A549 (cell line): ENCODE results near the gene EVC2. TPM values are rescaled to one million over a fixed set of nuclear protein-coding genes. Genes with fewer than 3 reads are reported as not detected.

ENCODE experiments used
- ATAC-seq, 2 experiments: fragments of 200-7000 bp in 1 of 2; fragments of >200 bp in 1 of 2; cut with Nextera tagmentation in 1 of 2; cut with Tn5 transposase in 1 of 2; 3 replicates each; pipeline versions ENCODE4 v1.8.0 to v1.9.1; 2018 to 2020; ENCODE audit warnings: mild to moderate bottlenecking in 1 of 2, moderate library complexity in 1 of 2
- CTCF ChIA-PET: fragments of 300-600 bp; sonication (Branson Sonifier 250); formaldehyde crosslinking; extraction: SDS; loops from one replicate; lab custom pipeline; 2021; ENCODE audit warnings: antibody characterized with exemption, inconsistent platforms; lab: Yijun Ruan, JAX
- POLR2A ChIA-PET: fragments of 350-600 bp; formaldehyde crosslinking; extraction: SDS; loops from one replicate; lab custom pipeline; 2021; ENCODE audit warnings: antibody characterized with exemption, inconsistent platforms; lab: Yijun Ruan, JAX
- DNase-seq, 2 experiments: peaks; one replicate each; pipeline versions ENCODE4 v3.0.0 to v3.0.0-alpha.2; 2011 to 2016; ENCODE audit warnings: low read depth in 1 of 2, low spot score in 1 of 2
- FAIRE-seq: peaks from 2 replicates; lab custom pipeline; 2011; peaks lifted over from hg19 to GRCh38; lab: Jason Lieb, UNC
- H3K27ac ChIP-seq, 2 experiments: fragments of >200 bp; sonication (Bioruptor Twin); formaldehyde crosslinking; 3 replicates each; pipeline ENCODE4 v1.5.1; 2016 to 2017
- H3K4me1 ChIP-seq: fragments of >200 bp; sonication (Bioruptor Twin); formaldehyde crosslinking; 3 replicates; pipeline ENCODE4 v1.6.1; 2016
- H3K4me2 ChIP-seq: fragments of >200 bp; sonication (Bioruptor Twin); formaldehyde crosslinking; 3 replicates; pipeline ENCODE4 v1.6.1; 2016
- H3K4me3 ChIP-seq: fragments of >200 bp; sonication (Bioruptor Twin); formaldehyde crosslinking; 3 replicates; pipeline ENCODE4 v1.5.1; 2016
- H3K9me3 ChIP-seq: fragments of >200 bp; sonication (Bioruptor Twin); formaldehyde crosslinking; 3 replicates; pipeline ENCODE4 v1.6.1; 2016
- ATOH8 ChIP-seq: fragments of 250-450 bp; sonication (Bioruptor Pico); IDR thresholded peaks from 2 replicates; pipeline ENCODE4 v1.5.0; 2020; ENCODE audit warnings: low read depth, mild to moderate bottlenecking, moderate library complexity
- BHLHE40 ChIP-seq: IDR thresholded peaks from 2 replicates; pipeline ENCODE4 v1.6.1; 2012; ENCODE audit warnings: low read depth, low read length, inconsistent platforms
- CHD2 ChIP-seq: fragments of 150-350 bp; IDR thresholded peaks from 2 replicates; pipeline ENCODE4 v1.6.1; 2014; ENCODE audit warnings: low read length; ENCODE audit not compliant: partially characterized antibody
- CHD4 ChIP-seq: fragments of 200-600 bp; sonication (generic); IDR thresholded peaks from 2 replicates; pipeline ENCODE4 v1.6.1; 2016; ENCODE audit warnings: antibody characterized with exemption, mild to moderate bottlenecking, borderline replicate concordance
- CTCF ChIP-seq: fragments of >200 bp; sonication (Bioruptor Twin); formaldehyde crosslinking; IDR thresholded peaks from 3 replicates; pipeline ENCODE4 v1.5.1; 2016
- E2F6 ChIP-seq: IDR thresholded peaks from 2 replicates; pipeline ENCODE4 v1.6.1; 2012; ENCODE audit warnings: low read depth, borderline replicate concordance
- EHMT2 ChIP-seq: fragments of 200-600 bp; sonication (generic); IDR thresholded peaks from 2 replicates; pipeline ENCODE4 v1.6.1; 2016; ENCODE audit warnings: antibody characterized with exemption, low read depth, mild to moderate bottlenecking, moderate library complexity
- ESRRA ChIP-seq: fragments of 150-350 bp; IDR thresholded peaks from 2 replicates; pipeline ENCODE4 v1.6.1; 2014; ENCODE audit warnings: mild to moderate bottlenecking, low read length, borderline replicate concordance
- FOSB ChIP-seq: fragments of 250-450 bp; sonication (Bioruptor Pico); IDR thresholded peaks from 2 replicates; pipeline ENCODE4 v1.5.0; 2020; ENCODE audit warnings: mild to moderate bottlenecking, moderate library complexity
- HDAC2 ChIP-seq: fragments of 200-600 bp; sonication (generic); IDR thresholded peaks from 2 replicates; pipeline ENCODE4 v1.6.1; 2016
- HMGXB4 ChIP-seq: fragments of 250-450 bp; sonication (Bioruptor Pico); IDR thresholded peaks from 2 replicates; pipeline ENCODE4 v1.5.0; 2021; ENCODE audit warnings: mild to moderate bottlenecking, moderate library complexity, borderline replicate concordance
- HOXA7 ChIP-seq: fragments of 250-450 bp; sonication (Bioruptor Pico); IDR thresholded peaks from 2 replicates; pipeline ENCODE4 v1.5.0; 2020; ENCODE audit warnings: mild to moderate bottlenecking, moderate library complexity
- HOXB5 ChIP-seq: fragments of 250-450 bp; sonication (Bioruptor Pico); IDR thresholded peaks from 2 replicates; pipeline ENCODE4 v1.5.0; 2020; ENCODE audit warnings: mild to moderate bottlenecking, moderate library complexity
- JUN ChIP-seq, 2 experiments: fragments of >200 bp; sonication (Bioruptor Twin); formaldehyde crosslinking; IDR thresholded peaks; 2 replicates in 1 of 2; 3 replicates in 1 of 2; pipeline ENCODE4 v1.6.1; 2016 to 2017
- MAFK ChIP-seq: fragments of 450-650 bp; IDR thresholded peaks from 2 replicates; pipeline ENCODE4 v1.6.1; 2014; ENCODE audit not compliant: partially characterized antibody
- MAZ ChIP-seq: fragments of 150-350 bp; IDR thresholded peaks from 2 replicates; pipeline ENCODE4 v1.6.1; 2014; ENCODE audit warnings: antibody characterized with exemption, low read depth, low read length, borderline replicate concordance
- MYC ChIP-seq: IDR thresholded peaks from 2 replicates; pipeline ENCODE4 v1.6.1; 2012; ENCODE audit warnings: mild to moderate bottlenecking, inconsistent platforms, low read length, improper control_type of control experiment, borderline replicate concordance
- PBX3 ChIP-seq: IDR thresholded peaks from 2 replicates; pipeline ENCODE4 v1.6.1; 2012
- POLR2A ChIP-seq: IDR thresholded peaks from 2 replicates; pipeline ENCODE4 v1.6.1; 2012; ENCODE audit warnings: mild to moderate bottlenecking, low read length
- RAD21 ChIP-seq, 2 experiments: fragments of >200 bp in 1 of 2; sonication (Bioruptor Twin) in 1 of 2; formaldehyde crosslinking in 1 of 2; IDR thresholded peaks in 1 of 2; conservative IDR thresholded peaks in 1 of 2; 2 replicates in 1 of 2; 3 replicates in 1 of 2; pipeline ENCODE4 v1.6.1; 2012 to 2018; ENCODE audit warnings: inconsistent platforms in 1 of 2
- RARB ChIP-seq: fragments of 250-450 bp; sonication (Bioruptor Pico); IDR thresholded peaks from 2 replicates; pipeline ENCODE4 v1.8.0; 2021; ENCODE audit warnings: mild to moderate bottlenecking, moderate library complexity
- RNF2 ChIP-seq: fragments of 200-600 bp; sonication (generic); IDR thresholded peaks from 2 replicates; pipeline ENCODE4 v1.6.1; 2016; ENCODE audit warnings: low read depth, mild to moderate bottlenecking, antibody characterized with exemption, moderate library complexity, borderline replicate concordance
- SMC3 ChIP-seq: fragments of >200 bp; sonication (Bioruptor Twin); formaldehyde crosslinking; IDR thresholded peaks from 3 replicates; pipeline ENCODE4 v1.6.1; 2018; ENCODE audit warnings: inconsistent platforms
- TFCP2L1 ChIP-seq: fragments of 250-450 bp; sonication (Bioruptor Pico); IDR thresholded peaks from 2 replicates; pipeline ENCODE4 v1.5.0; 2021; ENCODE audit warnings: mild to moderate bottlenecking
- TP53 ChIP-seq: fragments of 250-450 bp; sonication (Bioruptor Pico); IDR thresholded peaks from 2 replicates; pipeline ENCODE4 v1.5.0; 2021; ENCODE audit warnings: mild to moderate bottlenecking, moderate library complexity
- ZNF302 ChIP-seq: fragments of 250-450 bp; sonication (Bioruptor Pico); IDR thresholded peaks from 2 replicates; pipeline ENCODE4 v1.9.0; 2021; ENCODE audit warnings: inconsistent platforms, mild to moderate bottlenecking, moderate library complexity
- WGBS: methylation state at CpG from one replicate; pipeline ENCODE4 v1.1.6; 2017; ENCODE audit errors: missing lambda C conversion rate; 5-methylcytosine and 5-hydroxymethylcytosine counted together
- polyA plus RNA-seq, 4 experiments: library from polyadenylated mRNA; depleted of rRNA in 3 of 4; stranded (reverse); fragments of >200 nt; fragmentation: RNase III in 1 of 4; extraction: RNeasy Plus Mini Kit Qiagen cat#74134 plus additional on column Dnase treatment in 1 of 4; gene quantifications; 2 replicates in 3 of 4; 3 replicates in 1 of 4; pipeline ENCODE4 v1.2.3, GENCODE V29; 2011 to 2017

The EVC2 gene
- polyA plus RNA-seq, 2 of the 4 experiments (the other 2 are of a cell fraction), result 0.96 to 1.5 TPM

GRCh38 chr4:5541169-5541568, 167.2 kb downstream of the EVC2 start:
- Histone ChIP-seq H3K27ac (no peak overlapping the region), H3K4me3 (no peak overlapping the region), H3K4me1 (no peaks in the 10 kb centered on the region), H3K4me2 (no peak overlapping the region), H3K9me3 (no peaks in the 10 kb centered on the region)
- DNase-seq (no peak), ATAC-seq (no peak), FAIRE-seq (no peak)
- POLR2A ChIA-PET, result no interaction called here
- CTCF ChIA-PET, result no interaction called here
- TF ChIP-seq HDAC2 (no peak), RAD21 (conservative IDR thresholded peaks at IDR 0.05 in 1 of 2, IDR thresholded peaks at IDR 0.05 in 1 of 2) (no peak), TFCP2L1 (CRISPR knock-in tag) (no peak)
- 79% methylated on average over 10 of the region's 10 CpGs for WGBS

- no peak overlapping the region for H3K4me3 ChIP-seq
- no peak overlapping the region for H3K27ac ChIP-seq
- ATAC-seq (no peak), FAIRE-seq (no peak), DNase-seq (no peak)
- no peaks in the 10 kb centered on the region for H3K4me1 ChIP-seq
- H3K4me2 ChIP-seq, result no peak overlapping the region
- TF ChIP-seq FOSB (CRISPR knock-in tag) (no peak), HOXA7 (CRISPR knock-in tag) (no peak), BHLHE40 (no peak), RARB (CRISPR knock-in tag) (no peak), CHD4 (no peak), ATOH8 (no peak), RAD21 (conservative IDR thresholded peaks at IDR 0.05 in 1 of 2, IDR thresholded peaks at IDR 0.05 in 1 of 2) (no peak), JUN (IDR thresholded peaks at IDR 0.05) (no peak), HDAC2 (no peak), SMC3 (no peak)
- ChIA-PET CTCF (no interaction called here), POLR2A (no interaction called here)
- no peaks in the 10 kb centered on the region for H3K9me3 ChIP-seq
- 89% methylated on average over 2 of the region's 2 CpGs for WGBS
Measured at GRCh38 chr4:5539584-5539983, 168.8 kb downstream of the EVC2 start.

GRCh38 chr4:5532100-5532499, 176.3 kb downstream of the EVC2 start:
- FAIRE-seq, result no peak
- Histone ChIP-seq H3K4me1 (no peaks in the 10 kb centered on the region), H3K4me3 (no peak overlapping the region), H3K27ac (no peak overlapping the region), H3K4me2 (no peak overlapping the region)
- ATAC-seq, result no peak
- TF ChIP-seq MYC (no peak), HOXB5 (CRISPR knock-in tag) (no peak), CHD2 (no peak), CTCF (no peak), ESRRA (no peak), RARB (CRISPR knock-in tag) (no peak), RNF2 (no peak)
- TF ChIP-seq, all 56 proteins: peak for 0
- no peaks in the 10 kb centered on the region for H3K9me3 ChIP-seq
- ChIA-PET POLR2A (no interaction called here), CTCF (no interaction called here)
- no peak for DNase-seq
- WGBS, result 51% methylated on average over 2 of the region's 2 CpGs

GRCh38 chr4:5528031-5528436, 180.3 kb downstream of the EVC2 start:
- no peak for ATAC-seq
- POLR2A ChIA-PET, result no interaction called here
- WGBS, result 93% methylated on average over 4 of the region's 4 CpGs

More at GRCh38 chr4:5528031-5528436, 180.3 kb downstream of the EVC2 start:
- Histone ChIP-seq H3K4me1 (no peaks in the 10 kb centered on the region), H3K4me2 (no peak overlapping the region), H3K9me3 (no peaks in the 10 kb centered on the region), H3K27ac (no peak overlapping the region), H3K4me3 (no peak overlapping the region)
- FAIRE-seq (no peak), DNase-seq (no peak)
- TF ChIP-seq EHMT2 (no peak), PBX3 (no peak), JUN (IDR thresholded peaks at IDR 0.05) (no peak), E2F6 (no peak), MAZ (no peak), RNF2 (no peak), MAFK (no peak), HOXA7 (CRISPR knock-in tag) (no peak), ZNF302 (CRISPR knock-in tag) (no peak), HMGXB4 (no peak), TP53 (CRISPR knock-in tag) (no peak), POLR2A (no peak)
- CTCF ChIA-PET, result no interaction called here
